Measurements from ENCODE around the gene RNLS. TPM values are rescaled to one million over a fixed set of nuclear protein-coding genes. Genes with fewer than 3 reads are reported as not detected.

The RNLS gene
- polyA plus RNA-seq, 3 donors: 3.3 to 3.9 (median 3.7) TPM

GRCh38 chr10:88388324-88388723 lies 194.8 kb downstream of the RNLS start:
- no peak overlapping the region for H3K27ac ChIP-seq (ENCODE audit: low read depth in 1 of 2, low read length in 2 of 2)
- Mint-ChIP-seq H3K4me3 (no peak overlapping the region), H3K9me3 (no peaks in the 10 kb centered on the region), H3K36me3 (no peaks in the 10 kb centered on the region), H3K27ac (no peak overlapping the region), H3K4me1 (peaks cover 16% of the 10 kb centered on the region), H3K27me3 (ENCODE audit: low read depth in 3 of 3) (no peaks in the 10 kb centered on the region)
- H2AFZ ChIP-seq (ENCODE audit: insufficient read depth, low read depth, low read length, poor library complexity, severe bottlenecking): peak overlapping the region; percentile 19
- H3K4me1 ChIP-seq (ENCODE audit: control insufficient read depth in 1 of 2, insufficient read depth in 2 of 2, low read length in 2 of 2): peaks cover 31 to 44% of the 10 kb centered on the region in 2 donors
- no peaks in the 10 kb centered on the region for H3K27me3 ChIP-seq (ENCODE audit: control insufficient read depth in 2 of 2, insufficient read depth in 2 of 2, low read length in 2 of 2)
- H3K79me2 ChIP-seq (ENCODE audit: insufficient read depth, low read length): no peaks in the 10 kb centered on the region
- H3K9ac ChIP-seq (ENCODE audit: insufficient read depth, low read length, poor library complexity, severe bottlenecking): no peak overlapping the region
- H3K36me3 ChIP-seq (replicated peaks in 1 of 2; ENCODE audit: control insufficient read depth in 1 of 2, insufficient read depth in 2 of 2, low read length in 2 of 2): no peaks in the 10 kb centered on the region
- no peak for DNase-seq
- H3K4me3 ChIP-seq (replicated peaks in 1 of 3; ENCODE audit: low read depth in 2 of 3, low read length in 3 of 3): no peak overlapping the region
- intact Hi-C loops (cut with micrococcal nuclease): loop anchor here (5.0 to 10.0 kb wide), 2 partner anchors 524 to 526 kb away; partner anchors contain the start of genes KLLN (in 2 of the 2) and PTEN (in 2 of the 2)
- no peak overlapping the region for H3K4me2 ChIP-seq (replicated peaks; ENCODE audit: extremely low read depth, low read length, poor library complexity, severe bottlenecking)
- no peaks in the 10 kb centered on the region for H4K20me1 ChIP-seq (ENCODE audit: insufficient read depth, low read length)
- TF ChIP-seq CTCF (IDR thresholded peaks at IDR 0.05): no peak
- no peaks in the 10 kb centered on the region for H3K9me3 ChIP-seq (replicated peaks in 1 of 2; ENCODE audit: control insufficient read depth in 1 of 2, insufficient read depth in 1 of 2, low read length in 2 of 2)

- TF ChIP-seq CTCF (IDR thresholded peaks at IDR 0.05): no peak
- WGBS (ENCODE audit: insufficient coverage): 0% methylated on average over 2 of the region's 6 CpGs
- Histone ChIP-seq H4K20me1 (ENCODE audit: insufficient read depth, low read length) (no peaks in the 10 kb centered on the region), H3K9me3 (replicated peaks in 1 of 2; ENCODE audit: control insufficient read depth in 1 of 2, insufficient read depth in 1 of 2, low read length in 2 of 2) (no peaks in the 10 kb centered on the region), H3K27me3 (ENCODE audit: control insufficient read depth in 2 of 2, insufficient read depth in 2 of 2, low read length in 2 of 2) (no peaks in the 10 kb centered on the region), H3K4me1 (ENCODE audit: control insufficient read depth in 1 of 2, insufficient read depth in 2 of 2, low read length in 2 of 2) (peaks cover 28 to 45% of the 10 kb centered on the region in 2 donors), H3K9ac (ENCODE audit: insufficient read depth, low read length, poor library complexity, severe bottlenecking) (no peak overlapping the region), H3K4me2 (replicated peaks; ENCODE audit: extremely low read depth, low read length, poor library complexity, severe bottlenecking) (peak overlapping the region; percentile 68), H3K79me2 (ENCODE audit: insufficient read depth, low read length) (no peaks in the 10 kb centered on the region), H3K4me3 (replicated peaks in 1 of 3; ENCODE audit: low read depth in 2 of 3, low read length in 3 of 3) (peak overlapping the region; percentile 17 to 63 (median 36)), H3K36me3 (replicated peaks in 1 of 2; ENCODE audit: control insufficient read depth in 1 of 2, insufficient read depth in 2 of 2, low read length in 2 of 2) (no peaks in the 10 kb centered on the region), H2AFZ (ENCODE audit: insufficient read depth, low read depth, low read length, poor library complexity, severe bottlenecking) (peak overlapping the region; percentile 74), H3K27ac (ENCODE audit: low read depth in 1 of 2, low read length in 2 of 2) (peak overlapping the region in 1 of 2 donors; percentile 35)
- Mint-ChIP-seq H3K27ac (no peak overlapping the region), H3K36me3 (no peaks in the 10 kb centered on the region), H3K27me3 (ENCODE audit: low read depth in 3 of 3) (no peaks in the 10 kb centered on the region), H3K9me3 (peaks cover 0 to 7% (median 3%) of the 10 kb centered on the region in 7 donors), H3K4me3 (no peak overlapping the region), H3K4me1 (peaks cover 15% of the 10 kb centered on the region)
- intact Hi-C loops (cut with micrococcal nuclease): loop anchor here (5.0 to 10.0 kb wide), 2 partner anchors 522 to 525 kb away; partner anchors contain the start of genes KLLN (in 2 of the 2) and PTEN (in 2 of the 2)
- DNase-seq: peak; percentile 25 to 54 (median 52)
These were observed 196.0 kb downstream of the RNLS start for GRCh38 chr10:88386821-88387773.

All from CD14-positive monocyte (primary cell).